Measurements from ENCODE around the gene AGBL3. TPM values are rescaled to one million over a fixed set of nuclear protein-coding genes. Genes with fewer than 3 reads are reported as not detected.

AGBL3 gene
- total RNA-seq, 1 donor from 2014 or later = 4.9 TPM

DNA sequence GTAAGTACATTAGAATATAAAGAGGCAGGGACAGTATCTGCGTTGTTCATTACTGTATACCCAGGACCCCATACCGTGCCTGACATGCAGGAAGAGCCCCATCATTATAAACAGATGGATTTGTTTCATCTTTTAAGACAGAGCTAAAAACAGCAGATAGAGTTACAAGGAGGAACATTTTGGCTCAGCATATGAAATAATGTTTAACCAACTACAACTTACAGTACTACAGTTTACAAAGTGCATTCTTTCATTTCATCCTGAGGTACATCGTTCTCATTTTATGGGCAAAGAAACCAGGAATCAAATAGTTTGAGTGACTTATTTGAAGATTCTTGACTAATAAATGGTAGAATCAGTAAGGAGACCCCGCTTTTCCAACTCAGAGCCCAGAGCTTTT, 38.1 kb upstream of the AGBL3 start:
- Histone ChIP-seq H3K27me3 (no peaks in the 10 kb centered on the region), H3K9me3 (no peaks in the 10 kb centered on the region), H3K4me3 (no peak overlapping the region), H3K4me1 (peaks cover 20% of the 10 kb centered on the region), H3K36me3 (peaks cover 0 to 59% of the 10 kb centered on the region in 2 donors), H3K27ac (no peak overlapping the region)
- DNase-seq (ENCODE audit: extremely low spot score in 2 of 2) = no peak
- TF ChIP-seq, protein P1, sequence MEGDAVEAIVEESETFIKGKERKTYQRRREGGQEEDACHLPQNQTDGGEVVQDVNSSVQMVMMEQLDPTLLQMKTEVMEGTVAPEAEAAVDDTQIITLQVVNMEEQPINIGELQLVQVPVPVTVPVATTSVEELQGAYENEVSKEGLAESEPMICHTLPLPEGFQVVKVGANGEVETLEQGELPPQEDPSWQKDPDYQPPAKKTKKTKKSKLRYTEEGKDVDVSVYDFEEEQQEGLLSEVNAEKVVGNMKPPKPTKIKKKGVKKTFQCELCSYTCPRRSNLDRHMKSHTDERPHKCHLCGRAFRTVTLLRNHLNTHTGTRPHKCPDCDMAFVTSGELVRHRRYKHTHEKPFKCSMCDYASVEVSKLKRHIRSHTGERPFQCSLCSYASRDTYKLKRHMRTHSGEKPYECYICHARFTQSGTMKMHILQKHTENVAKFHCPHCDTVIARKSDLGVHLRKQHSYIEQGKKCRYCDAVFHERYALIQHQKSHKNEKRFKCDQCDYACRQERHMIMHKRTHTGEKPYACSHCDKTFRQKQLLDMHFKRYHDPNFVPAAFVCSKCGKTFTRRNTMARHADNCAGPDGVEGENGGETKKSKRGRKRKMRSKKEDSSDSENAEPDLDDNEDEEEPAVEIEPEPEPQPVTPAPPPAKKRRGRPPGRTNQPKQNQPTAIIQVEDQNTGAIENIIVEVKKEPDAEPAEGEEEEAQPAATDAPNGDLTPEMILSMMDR (IDR thresholded peaks at IDR 0.05) = no peak
- no peak for TF ChIP-seq POLR2A (IDR thresholded peaks at IDR 0.05)
- intact Hi-C loops (cut with DNase I) = loop anchor here (10.0 kb wide), 1 partner anchor 63 kb away; no protein-coding TSS in a partner anchor

DNA sequence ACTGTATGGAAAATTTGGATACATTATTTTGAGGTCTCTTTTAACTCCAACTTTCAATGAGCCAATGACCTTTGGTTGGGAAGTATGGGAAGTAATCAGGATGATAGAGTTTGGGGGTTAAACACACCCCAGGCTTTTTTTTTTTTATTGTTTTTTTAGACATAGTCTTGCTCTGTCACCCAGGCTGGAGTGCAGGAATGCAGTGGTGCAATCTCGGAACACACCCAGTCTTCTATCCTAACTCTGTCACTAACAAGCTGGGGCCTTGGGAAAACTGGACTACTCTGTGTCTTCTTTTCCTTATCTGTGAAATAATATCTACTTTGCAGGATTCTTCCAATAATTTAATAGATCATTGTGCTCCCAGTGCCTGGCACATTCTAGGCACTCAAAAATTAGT, 37.6 kb upstream of the AGBL3 start:
- intact Hi-C loops (cut with DNase I) = loop anchor here (10.0 kb wide), 1 partner anchor 64 kb away; no protein-coding TSS in a partner anchor
- H3K4me1 ChIP-seq = peaks cover 20% of the 10 kb centered on the region
- peaks cover 0 to 59% of the 10 kb centered on the region in 2 donors for H3K36me3 ChIP-seq

DNA sequence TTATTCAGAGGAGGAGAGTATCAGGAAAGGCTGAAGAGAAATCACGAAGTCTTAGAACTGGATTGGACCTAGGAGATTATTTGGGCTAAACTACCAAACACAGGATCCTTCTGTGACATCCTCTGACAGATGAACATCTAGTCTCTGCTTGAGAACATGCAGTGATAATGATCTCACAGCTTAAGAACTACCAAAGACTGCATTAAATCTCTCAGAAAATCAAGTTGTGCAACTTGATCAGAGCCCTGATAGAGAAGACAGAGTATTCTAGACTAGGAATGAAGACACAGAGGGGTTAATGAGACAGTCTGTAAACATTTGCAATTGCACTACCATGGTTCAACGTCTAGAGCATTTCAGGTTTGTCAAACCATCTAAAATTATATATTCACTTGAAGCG, 37.1 kb upstream of the AGBL3 start:
- Histone ChIP-seq H3K36me3 (peaks cover 0 to 59% of the 10 kb centered on the region in 2 donors), H3K27me3 (no peaks in the 10 kb centered on the region), H3K27ac (peak overlapping the region; percentile 48), H3K4me1 (peaks cover 20% of the 10 kb centered on the region), H3K9me3 (no peaks in the 10 kb centered on the region), H3K4me3 (no peak overlapping the region)
- no peak for DNase-seq (ENCODE audit: extremely low spot score in 2 of 2)
- intact Hi-C loops (cut with DNase I) = loop anchor here (10.0 kb wide), 1 partner anchor 64 kb away; no protein-coding TSS in a partner anchor
- TF ChIP-seq POLR2A (IDR thresholded peaks at IDR 0.05) = no peak
- TF ChIP-seq, protein P1 (IDR thresholded peaks at IDR 0.05) = no peak
- TF ChIP-seq POLR2AphosphoS5 (IDR thresholded peaks at IDR 0.05; ENCODE audit: insufficient read depth in 1 of 2, low read depth in 1 of 2) = no peak

More for the DNA sequence above, 37.6 kb upstream of the AGBL3 start:
- DNase-seq (ENCODE audit: extremely low spot score in 2 of 2) = no peak
- Histone ChIP-seq H3K4me3 (no peak overlapping the region), H3K27me3 (no peaks in the 10 kb centered on the region), H3K27ac (peak overlapping the region; percentile 48), H3K9me3 (no peaks in the 10 kb centered on the region)
- TF ChIP-seq, protein P1 (IDR thresholded peaks at IDR 0.05) = no peak
- TF ChIP-seq POLR2AphosphoS5 (IDR thresholded peaks at IDR 0.05; ENCODE audit: insufficient read depth in 1 of 2, low read depth in 1 of 2) (no peak), POLR2A (IDR thresholded peaks at IDR 0.05) (no peak)

DNA sequence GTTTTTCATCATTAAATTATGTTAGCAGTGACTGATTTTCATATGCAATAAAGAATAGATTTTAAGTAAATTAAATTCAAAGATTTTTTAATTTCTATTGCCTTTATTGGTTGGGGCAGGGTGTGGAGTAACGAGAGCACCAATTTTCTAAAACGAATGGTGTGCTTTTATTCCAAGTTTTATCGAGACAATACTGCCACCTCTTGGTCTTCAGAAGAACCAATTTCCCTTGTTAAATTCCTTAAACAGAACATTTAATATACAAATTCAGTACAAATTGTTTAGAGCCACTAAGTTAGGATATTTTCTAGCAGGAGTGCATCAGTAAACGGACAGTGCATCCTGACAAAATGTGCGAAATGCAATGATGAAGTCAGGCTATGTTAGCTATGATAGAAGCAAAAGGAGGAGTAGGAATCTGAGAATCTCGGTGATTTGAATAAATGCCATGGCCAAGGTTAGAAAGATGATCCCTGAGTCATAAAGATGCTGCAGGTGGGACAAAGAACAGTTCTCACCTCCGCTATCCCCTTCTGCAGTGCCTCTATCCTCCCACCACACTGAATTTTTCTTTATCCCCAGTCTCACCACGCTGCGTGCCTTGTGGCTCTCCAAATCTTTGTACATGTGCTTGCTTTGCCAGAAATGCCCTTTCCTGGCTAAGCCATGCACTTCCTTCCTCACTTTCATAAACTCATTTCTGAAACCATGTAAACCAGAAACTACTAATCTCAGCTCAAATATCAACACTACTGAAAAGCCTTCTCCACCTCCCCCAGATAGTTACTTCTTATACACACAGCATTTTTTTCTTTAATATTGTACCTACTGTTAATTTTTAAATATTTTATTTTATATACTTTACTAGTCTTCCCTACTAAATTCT, 31.9 kb upstream of the AGBL3 start:
- Histone ChIP-seq H3K9me3 (no peaks in the 10 kb centered on the region), H3K36me3 (peaks cover 0 to 69% of the 10 kb centered on the region in 2 donors), H3K27me3 (no peaks in the 10 kb centered on the region), H3K4me3 (no peak overlapping the region), H3K4me1 (no peaks in the 10 kb centered on the region), H3K27ac (no peak overlapping the region)
- intact Hi-C loops (cut with DNase I) = loop anchor here (5.0 kb wide), 1 partner anchor 262 kb away; no protein-coding TSS in a partner anchor
- no peak for TF ChIP-seq POLR2AphosphoS5 (IDR thresholded peaks at IDR 0.05; ENCODE audit: insufficient read depth in 1 of 2, low read depth in 1 of 2)
- TF ChIP-seq, protein P1 (IDR thresholded peaks at IDR 0.05) = peak; percentile 32 to 63 (median 41)
- DNase-seq (ENCODE audit: extremely low spot score in 2 of 2) = no peak

DNA sequence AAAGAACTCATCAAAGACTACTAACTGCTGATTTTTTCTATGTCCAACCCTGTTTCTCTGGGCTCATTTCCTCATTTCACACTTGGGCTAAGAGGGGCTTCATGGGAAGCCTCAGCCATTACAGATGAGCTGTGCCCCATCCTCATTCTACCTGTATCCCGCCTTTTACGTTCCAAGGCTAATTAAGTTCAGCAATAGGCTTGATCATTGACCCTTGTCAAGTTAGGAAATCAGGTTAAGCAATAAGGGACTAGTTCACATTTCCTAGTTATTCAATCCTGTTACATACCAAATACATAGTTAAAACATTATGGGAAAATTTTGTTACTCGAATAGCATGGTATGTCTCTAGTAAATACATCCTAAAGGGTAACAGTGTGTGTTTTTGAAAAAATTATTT, 29.3 kb upstream of the AGBL3 start:
- Histone ChIP-seq H3K9me3 (no peaks in the 10 kb centered on the region), H3K4me3 (no peak overlapping the region), H3K27me3 (no peaks in the 10 kb centered on the region), H3K27ac (no peak overlapping the region), H3K36me3 (peaks cover 0 to 68% of the 10 kb centered on the region in 2 donors), H3K4me1 (no peaks in the 10 kb centered on the region)
- intact Hi-C loops (cut with DNase I) = no loop called here
- no peak for DNase-seq (ENCODE audit: extremely low spot score in 2 of 2)
- no peak for TF ChIP-seq POLR2AphosphoS5 (IDR thresholded peaks at IDR 0.05; ENCODE audit: insufficient read depth in 1 of 2, low read depth in 1 of 2)
- TF ChIP-seq, protein P1 (IDR thresholded peaks at IDR 0.05) = no peak
